Hepatocyte (in vitro differentiated cells): ENCODE results near the gene UGT1A6.

Experiments
- CTCF ChIP-seq: fragments of 200-600 bp; sonication (generic); IDR thresholded peaks from 2 replicates; pipeline ENCODE4 v1.5.1; 2016; ENCODE audit warnings: antibody characterized with exemption, mild to moderate bottlenecking; ENCODE audit not compliant: poor library complexity
- EZH2 ChIP-seq: fragments of 200-600 bp; sonication (generic); IDR thresholded peaks from 2 replicates; pipeline ENCODE4 v1.6.1; 2016; ENCODE audit warnings: antibody characterized with exemption, mild to moderate bottlenecking, borderline replicate concordance

GRCh38 chr2:233674995-233675394 lies 17.7 kb upstream of the UGT1A6 start:
- TF ChIP-seq CTCF (no peak), EZH2 (no peak)
